Measurements from ENCODE around the gene LRRN4CL. TPM values are rescaled to one million over a fixed set of nuclear protein-coding genes. Genes with fewer than 3 reads are reported as not detected.
"Not testable (repeated sequence)": the region's sequence is repeated elsewhere in the genome, so short reads cannot be mapped to it uniquely, and the experiment has no call there.

The LRRN4CL gene
- total RNA-seq, 2 donors from 2014 or later: 3.1 to 4.6 TPM

DNA sequence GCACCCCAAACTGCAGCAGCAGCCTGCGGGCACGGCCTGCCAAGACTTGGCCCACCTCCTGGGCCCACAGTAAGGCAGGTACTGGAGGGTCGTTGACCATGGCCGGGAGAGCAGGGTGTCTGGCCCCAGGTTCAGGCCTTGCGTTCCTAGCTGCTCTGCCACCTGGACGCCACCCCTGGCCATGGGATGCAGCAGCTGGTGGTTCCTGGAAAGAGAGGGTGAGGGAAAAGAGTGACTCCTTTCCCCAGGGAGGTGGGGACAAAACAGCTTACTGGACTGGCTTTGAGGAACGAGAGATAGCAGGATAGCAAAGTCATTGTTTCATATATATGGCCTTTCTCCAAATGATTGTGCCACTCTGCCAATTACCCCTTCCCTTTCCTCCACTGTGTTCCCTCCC is 16.1 kb upstream of the LRRN4CL start:
- DNase-seq (peak; percentile 55 to 62 (median 60)), ATAC-seq (peak; percentile 13)
- intact Hi-C loops (cut with DNase I): no loop called here
- H3K4me3 ChIP-seq: peak overlapping the region in 1 of 2 donors; percentile 74
- H3K36me3 ChIP-seq (replicated peaks in 1 of 2; ENCODE audit: insufficient read depth in 1 of 2, low read depth in 2 of 2): peaks cover 0 to 2% of the 10 kb centered on the region in 2 donors
- no peaks in the 10 kb centered on the region for H3K27me3 ChIP-seq
- H3K4me1 ChIP-seq: peaks cover 52% of the 10 kb centered on the region
- no peaks in the 10 kb centered on the region for H3K9me3 ChIP-seq
- H3K27ac ChIP-seq: peak overlapping the region; percentile 85 to 92 (median 89)
- TF ChIP-seq, protein P1, sequence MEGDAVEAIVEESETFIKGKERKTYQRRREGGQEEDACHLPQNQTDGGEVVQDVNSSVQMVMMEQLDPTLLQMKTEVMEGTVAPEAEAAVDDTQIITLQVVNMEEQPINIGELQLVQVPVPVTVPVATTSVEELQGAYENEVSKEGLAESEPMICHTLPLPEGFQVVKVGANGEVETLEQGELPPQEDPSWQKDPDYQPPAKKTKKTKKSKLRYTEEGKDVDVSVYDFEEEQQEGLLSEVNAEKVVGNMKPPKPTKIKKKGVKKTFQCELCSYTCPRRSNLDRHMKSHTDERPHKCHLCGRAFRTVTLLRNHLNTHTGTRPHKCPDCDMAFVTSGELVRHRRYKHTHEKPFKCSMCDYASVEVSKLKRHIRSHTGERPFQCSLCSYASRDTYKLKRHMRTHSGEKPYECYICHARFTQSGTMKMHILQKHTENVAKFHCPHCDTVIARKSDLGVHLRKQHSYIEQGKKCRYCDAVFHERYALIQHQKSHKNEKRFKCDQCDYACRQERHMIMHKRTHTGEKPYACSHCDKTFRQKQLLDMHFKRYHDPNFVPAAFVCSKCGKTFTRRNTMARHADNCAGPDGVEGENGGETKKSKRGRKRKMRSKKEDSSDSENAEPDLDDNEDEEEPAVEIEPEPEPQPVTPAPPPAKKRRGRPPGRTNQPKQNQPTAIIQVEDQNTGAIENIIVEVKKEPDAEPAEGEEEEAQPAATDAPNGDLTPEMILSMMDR (IDR thresholded peaks at IDR 0.05): peak in 2 of 7 experiments; percentile 18 to 21
- no peak for TF ChIP-seq POLR2A (IDR thresholded peaks at IDR 0.05)
- WGBS, 2 donors: 6 to 18% methylated on average over 5 to 7 of the region's 7 CpGs

DNA sequence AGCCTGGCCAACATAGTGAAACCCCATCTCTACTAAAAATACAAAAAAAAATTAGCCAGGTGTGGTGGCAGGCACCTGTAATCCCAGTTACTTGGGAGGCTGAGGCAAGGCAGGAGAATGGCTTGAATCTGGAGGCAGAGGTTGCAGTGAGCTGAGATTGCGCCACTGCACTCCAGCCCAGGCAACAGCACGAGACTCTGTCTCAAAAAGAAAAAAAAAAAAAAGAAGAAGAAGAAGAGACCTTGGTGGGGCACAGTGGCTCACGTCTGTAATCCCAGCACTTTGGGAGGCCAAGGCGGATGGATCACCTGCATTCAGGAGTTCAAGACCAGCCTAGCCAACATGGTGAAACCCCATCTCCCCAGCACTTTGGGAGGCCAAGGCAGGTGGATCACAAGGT is 14.6 kb upstream of the LRRN4CL start:
- DNase-seq; H3K4me3 ChIP-seq; ATAC-seq; H3K27me3 ChIP-seq; H3K36me3 ChIP-seq (replicated peaks in 1 of 2; ENCODE audit: insufficient read depth in 1 of 2, low read depth in 2 of 2); H3K9me3 ChIP-seq; intact Hi-C loops (cut with DNase I): not testable (repeated sequence)
- peak overlapping the region in 1 of 4 donors; percentile 15 for H3K27ac ChIP-seq
- WGBS, 2 donors: 88 to 95% methylated on average over 4 of the region's 4 CpGs
- peaks cover 40% of the 10 kb centered on the region for H3K4me1 ChIP-seq

DNA sequence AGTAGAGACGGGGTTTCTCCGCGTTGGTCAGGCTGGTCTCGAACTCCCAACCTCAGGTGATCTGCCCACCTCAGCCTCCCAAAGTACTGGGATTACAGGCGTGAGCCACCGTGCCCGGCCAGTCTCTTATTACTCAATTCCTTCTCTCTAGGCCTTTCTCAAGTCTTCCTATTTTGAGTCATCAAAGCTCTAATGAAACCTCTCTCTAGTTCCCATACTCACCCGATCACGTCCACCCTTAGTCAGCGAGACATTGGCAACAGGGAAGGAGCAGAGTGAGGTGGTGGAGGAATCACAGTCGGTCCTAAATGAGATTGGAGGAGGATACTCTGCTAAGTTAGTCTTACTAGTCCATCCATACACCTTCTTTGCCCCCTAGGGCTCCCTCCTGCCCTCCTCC is 12.9 kb upstream of the LRRN4CL start:
- intact Hi-C loops (cut with DNase I): no loop called here
- DNase-seq: no peak
- TF ChIP-seq, protein P1 (IDR thresholded peaks at IDR 0.05): no peak
- TF ChIP-seq POLR2A (IDR thresholded peaks at IDR 0.05): no peak
- no peaks in the 10 kb centered on the region for H3K9me3 ChIP-seq
- H3K27me3 ChIP-seq: no peaks in the 10 kb centered on the region
- no peak overlapping the region for H3K4me3 ChIP-seq
- H3K4me1 ChIP-seq: peaks cover 23% of the 10 kb centered on the region
- peaks cover 0 to 2% of the 10 kb centered on the region in 2 donors for H3K36me3 ChIP-seq (replicated peaks in 1 of 2; ENCODE audit: insufficient read depth in 1 of 2, low read depth in 2 of 2)
- no peak overlapping the region for H3K27ac ChIP-seq
- 86 to 95% methylated on average over 11 of the region's 11 CpGs for WGBS, 2 donors
- ATAC-seq: no peak

DNA sequence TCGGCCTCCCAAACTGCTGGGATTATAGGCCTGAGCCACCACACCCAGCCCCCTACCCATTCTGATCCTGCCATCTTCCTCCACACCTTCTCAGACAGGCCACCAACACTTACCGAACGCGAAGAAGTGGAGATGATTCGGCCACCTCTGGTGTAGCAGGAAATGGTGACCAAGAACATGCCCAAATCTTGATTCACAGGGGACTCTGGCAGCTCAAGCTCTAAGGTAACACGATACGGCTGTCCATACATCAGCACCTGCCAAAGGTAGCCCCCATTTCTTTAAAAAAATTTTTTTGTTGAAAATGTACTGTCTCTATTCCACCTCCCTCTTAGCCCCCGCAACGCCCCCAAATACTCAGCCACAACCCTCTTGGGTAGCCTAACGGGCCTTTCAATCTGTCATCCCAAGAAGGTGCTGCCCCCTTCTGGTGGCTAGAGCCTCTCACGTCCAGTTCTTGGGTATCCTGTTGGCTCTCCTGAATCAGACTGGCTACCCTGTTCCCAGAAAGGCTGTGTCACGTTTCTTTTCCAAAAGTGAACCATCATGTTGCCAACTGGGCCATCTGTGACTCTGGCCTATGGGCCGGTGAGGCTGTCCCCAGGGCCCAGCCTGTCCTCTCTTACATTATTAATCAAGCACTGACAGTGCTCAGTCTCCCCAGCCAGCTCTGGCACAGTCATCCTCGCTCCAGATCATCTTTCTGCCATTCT is 5.3 kb upstream of the LRRN4CL start:
- no peaks in the 10 kb centered on the region for H3K9me3 ChIP-seq
- 39 to 49% methylated on average over 14 of the region's 14 CpGs for WGBS, 2 donors
- peak; percentile 82 for ATAC-seq
- TF ChIP-seq, protein P1 (IDR thresholded peaks at IDR 0.05): peak; percentile 59 to 79 (median 74)
- TF ChIP-seq POLR2A (IDR thresholded peaks at IDR 0.05): no peak
- H3K36me3 ChIP-seq (replicated peaks in 1 of 2; ENCODE audit: insufficient read depth in 1 of 2, low read depth in 2 of 2): peaks cover 0 to 4% of the 10 kb centered on the region in 2 donors
- no peaks in the 10 kb centered on the region for H3K27me3 ChIP-seq
- H3K27ac ChIP-seq: no peak overlapping the region
- intact Hi-C loops (cut with DNase I): loop anchor here (10.0 kb wide), 1 partner anchor 280 kb away; the partner anchor contains the start of gene SCGB1A1
- no peak overlapping the region for H3K4me3 ChIP-seq
- DNase-seq: peak; percentile 82 to 88 (median 84)
- no peaks in the 10 kb centered on the region for H3K4me1 ChIP-seq

DNA sequence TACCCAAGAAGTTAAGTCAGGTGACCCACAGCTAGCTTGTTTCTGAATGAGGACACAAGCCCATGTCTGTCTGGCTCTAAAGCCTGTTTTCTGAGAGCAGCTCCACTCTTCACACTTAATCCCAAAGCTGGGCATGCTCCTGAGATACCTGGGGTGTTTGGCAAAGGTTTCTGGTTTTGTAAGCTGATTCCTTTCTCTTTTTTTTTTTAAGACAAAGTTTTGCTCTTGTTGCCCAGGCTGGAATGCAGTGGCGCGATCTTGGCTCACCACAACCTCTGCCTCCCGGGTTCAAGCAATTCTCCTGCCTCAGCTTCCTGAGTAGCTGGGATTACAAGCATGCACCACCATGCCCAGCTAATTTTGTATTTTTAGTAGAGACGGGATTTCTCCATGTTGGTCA is 4.3 kb upstream of the LRRN4CL start:
- H3K27ac ChIP-seq; H3K9me3 ChIP-seq; H3K4me3 ChIP-seq; H3K27me3 ChIP-seq; DNase-seq; ATAC-seq; H3K4me1 ChIP-seq; H3K36me3 ChIP-seq (replicated peaks in 1 of 2; ENCODE audit: insufficient read depth in 1 of 2, low read depth in 2 of 2): not testable (repeated sequence)
- intact Hi-C loops (cut with DNase I): loop anchor here (10.0 kb wide), 1 partner anchor 279 kb away; the partner anchor contains the start of gene SCGB1A1
- WGBS, 2 donors: 66 to 83% methylated on average over 4 of the region's 4 CpGs

All from body of pancreas (tissue), 4 donors.